ENCODE results near the gene SULT1A3.
"Not testable (repeated sequence)": the region's sequence is repeated elsewhere in the genome, so short reads cannot be mapped to it uniquely, and the experiment has no call there.

Gene SULT1A3

GRCh38 chr16:30185683-30186421, 13.2 kb upstream of the SULT1A3 start:
- Histone ChIP-seq H3K4me3 (ENCODE audit: low read depth in 1 of 2, low read length in 1 of 2) (peak overlapping the region; percentile 96 to 100), H3K27me3 (no peaks in the 10 kb centered on the region), H3K27ac (peak overlapping the region; percentile 99), H3K36me3 (peaks cover 41% of the 10 kb centered on the region), H3K9me3 (no peaks in the 10 kb centered on the region), H3K4me1 (ENCODE audit: control insufficient read depth in 1 of 2, insufficient read depth in 1 of 2, low read depth in 1 of 2, low read length in 1 of 2) (peaks cover 40 to 48% of the 10 kb centered on the region in 2 experiments)
- TF ChIP-seq CTCF (IDR thresholded peaks at IDR 0.05): peak; percentile 49

GRCh38 chr16:30186444-30186781, 12.6 kb upstream of the SULT1A3 start:
- H3K27me3 ChIP-seq: no peaks in the 10 kb centered on the region
- TF ChIP-seq CTCF (IDR thresholded peaks at IDR 0.05): no peak
- H3K36me3 ChIP-seq: peaks cover 41% of the 10 kb centered on the region
- peak overlapping the region; percentile 96 to 100 for H3K4me3 ChIP-seq (ENCODE audit: low read depth in 1 of 2, low read length in 1 of 2)
- no peaks in the 10 kb centered on the region for H3K9me3 ChIP-seq
- peak overlapping the region; percentile 99 for H3K27ac ChIP-seq
- peaks cover 40 to 48% of the 10 kb centered on the region in 2 experiments for H3K4me1 ChIP-seq (ENCODE audit: control insufficient read depth in 1 of 2, insufficient read depth in 1 of 2, low read depth in 1 of 2, low read length in 1 of 2)

- TF ChIP-seq CTCF (IDR thresholded peaks at IDR 0.05): peak; percentile 82
- H3K9me3 ChIP-seq: no peaks in the 10 kb centered on the region
- H3K36me3 ChIP-seq: peaks cover 41% of the 10 kb centered on the region
- no peaks in the 10 kb centered on the region for H3K27me3 ChIP-seq
- peak overlapping the region; percentile 96 to 100 for H3K4me3 ChIP-seq (ENCODE audit: low read depth in 1 of 2, low read length in 1 of 2)
- peak overlapping the region; percentile 99 for H3K27ac ChIP-seq
- peaks cover 38 to 46% of the 10 kb centered on the region in 2 experiments for H3K4me1 ChIP-seq (ENCODE audit: control insufficient read depth in 1 of 2, insufficient read depth in 1 of 2, low read depth in 1 of 2, low read length in 1 of 2)
Measured at GRCh38 chr16:30186782-30187555, 12.1 kb upstream of the SULT1A3 start.

GRCh38 chr16:30187556-30187865, 11.5 kb upstream of the SULT1A3 start:
- Histone ChIP-seq H3K4me1 (ENCODE audit: control insufficient read depth in 1 of 2, insufficient read depth in 1 of 2, low read depth in 1 of 2, low read length in 1 of 2) (peaks cover 32 to 40% of the 10 kb centered on the region in 2 experiments), H3K27ac (peak overlapping the region; percentile 99), H3K27me3 (no peaks in the 10 kb centered on the region), H3K9me3 (no peaks in the 10 kb centered on the region), H3K4me3 (ENCODE audit: low read depth in 1 of 2, low read length in 1 of 2) (peak overlapping the region; percentile 96 to 100), H3K36me3 (peaks cover 41% of the 10 kb centered on the region)
- TF ChIP-seq CTCF (IDR thresholded peaks at IDR 0.05): no peak

GRCh38 chr16:30187971-30188561, 11.0 kb upstream of the SULT1A3 start:
- TF ChIP-seq CTCF (IDR thresholded peaks at IDR 0.05): no peak
- no peaks in the 10 kb centered on the region for H3K27me3 ChIP-seq
- H3K9me3 ChIP-seq: no peaks in the 10 kb centered on the region
- H3K4me1 ChIP-seq (ENCODE audit: control insufficient read depth in 1 of 2, insufficient read depth in 1 of 2, low read depth in 1 of 2, low read length in 1 of 2): peaks cover 28 to 36% of the 10 kb centered on the region in 2 experiments
- peak overlapping the region in 1 of 2 experiments; percentile 96 for H3K4me3 ChIP-seq (ENCODE audit: low read depth in 1 of 2, low read length in 1 of 2)
- H3K36me3 ChIP-seq: peaks cover 41% of the 10 kb centered on the region
- H3K27ac ChIP-seq: peak overlapping the region; percentile 99

- H3K27ac ChIP-seq; H3K9me3 ChIP-seq; H3K27me3 ChIP-seq; H3K4me3 ChIP-seq (ENCODE audit: low read depth in 1 of 2, low read length in 1 of 2): not testable (repeated sequence)
- peaks cover 22% of the 10 kb centered on the region in 2 experiments for H3K4me1 ChIP-seq (ENCODE audit: control insufficient read depth in 1 of 2, insufficient read depth in 1 of 2, low read depth in 1 of 2, low read length in 1 of 2)
- peaks cover 23% of the 10 kb centered on the region for H3K36me3 ChIP-seq
Measured at GRCh38 chr16:30191158-30191557, 7.9 kb upstream of the SULT1A3 start.

- H3K9me3 ChIP-seq; H3K4me3 ChIP-seq (ENCODE audit: low read depth in 1 of 2, low read length in 1 of 2); H3K27ac ChIP-seq; H3K4me1 ChIP-seq (ENCODE audit: control insufficient read depth in 1 of 2, insufficient read depth in 1 of 2, low read depth in 1 of 2, low read length in 1 of 2); H3K36me3 ChIP-seq; H3K27me3 ChIP-seq: not testable (repeated sequence)
Measured at GRCh38 chr16:30193098-30193497, 6.0 kb upstream of the SULT1A3 start.

- peak within 1 kb of the TSS; percentile 66 for H3K27ac ChIP-seq
- H3K36me3 ChIP-seq; H3K4me1 ChIP-seq (ENCODE audit: control insufficient read depth in 1 of 2, insufficient read depth in 1 of 2, low read depth in 1 of 2, low read length in 1 of 2); H3K27me3 ChIP-seq; H3K9me3 ChIP-seq: not testable (repeated sequence)
- H3K4me3 ChIP-seq (ENCODE audit: low read depth in 1 of 2, low read length in 1 of 2): peak within 1 kb of the TSS; percentile 52 to 55
Measured at GRCh38 chr16:30193615-30194014, 5.4 kb upstream of the SULT1A3 start, which contains the start of the genes BOLA2B and SLX1A. Gene BOLA2B (minus strand): TSS chr16:30193666. CDS start chr16:30193595, 71 bp downstream. Gene SLX1A (plus strand): TSS chr16:30193875. CDS start chr16:30194085, 210 bp downstream.
